WERI-Rb-1 (cell line): ENCODE measurements around the gene PRSS2.
"Not testable (repeated sequence)": the region's sequence is repeated elsewhere in the genome, so short reads cannot be mapped to it uniquely, and the experiment has no call there.

ENCODE experiments used
- DNase-seq: peaks from one replicate; pipeline ENCODE4 v3.0.0-alpha.2; 2020
- H3K27ac ChIP-seq: fragments of 250-450 bp; sonication (Bioruptor Pico); 2 replicates; pipeline ENCODE4 v1.5.1; 2020; ENCODE audit warnings: mild to moderate bottlenecking, moderate library complexity
- H3K27me3 ChIP-seq: fragments of 250-450 bp; sonication (Bioruptor Pico); 2 replicates; pipeline ENCODE4 v1.5.1; 2021; ENCODE audit warnings: mild to moderate bottlenecking, low read depth, moderate library complexity; ENCODE audit not compliant: insufficient read depth, severe bottlenecking
- H3K36me3 ChIP-seq: fragments of 250-450 bp; sonication (Bioruptor Pico); 2 replicates; pipeline ENCODE4 v1.5.1; 2020; ENCODE audit warnings: mild to moderate bottlenecking, moderate library complexity
- H3K4me3 ChIP-seq: 2 replicates; pipeline ENCODE4 v1.5.1; 2011; ENCODE audit warnings: low read depth, mild to moderate bottlenecking, control low read depth, low read length
- H3K9me3 ChIP-seq: fragments of 250-450 bp; sonication (Bioruptor Pico); 2 replicates; pipeline ENCODE4 v1.5.1; 2021; ENCODE audit warnings: mild to moderate bottlenecking, moderate library complexity; ENCODE audit not compliant: severe bottlenecking
- CTCF ChIP-seq: IDR thresholded peaks from 2 replicates; pipeline ENCODE4 v1.5.1; 2011; ENCODE audit warnings: low read depth, mild to moderate bottlenecking, control low read depth, inconsistent platforms, low read length

PRSS2 gene

GRCh38 chr7:142771353-142771723 lies 568 bp downstream of the PRSS2 start:
- H3K36me3 ChIP-seq, result no peaks in the 10 kb centered on the region
- no peak overlapping the region for H3K4me3 ChIP-seq
- peaks cover 2% of the 10 kb centered on the region for H3K9me3 ChIP-seq
- no peak overlapping the region for H3K27ac ChIP-seq
- no peak for DNase-seq
- no peak for TF ChIP-seq CTCF
- no peaks in the 10 kb centered on the region for H3K27me3 ChIP-seq

DNA sequence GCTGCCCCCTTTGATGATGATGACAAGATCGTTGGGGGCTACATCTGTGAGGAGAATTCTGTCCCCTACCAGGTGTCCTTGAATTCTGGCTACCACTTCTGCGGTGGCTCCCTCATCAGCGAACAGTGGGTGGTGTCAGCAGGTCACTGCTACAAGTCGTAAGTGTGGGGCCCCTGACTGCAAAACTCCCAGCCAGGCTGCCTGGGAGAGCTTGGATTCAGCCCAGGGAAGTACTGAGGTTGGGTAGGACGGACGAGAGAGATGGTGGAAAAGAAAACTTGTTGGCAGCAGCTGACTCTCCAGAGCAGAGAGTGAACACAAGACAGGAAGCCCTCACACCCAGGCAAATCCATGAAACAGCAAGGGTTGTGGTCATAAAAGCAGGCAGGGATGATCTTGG lies 1.3 kb downstream of the PRSS2 start:
- Histone ChIP-seq H3K27me3 (no peaks in the 10 kb centered on the region), H3K9me3 (no peaks in the 10 kb centered on the region), H3K4me3 (no peak overlapping the region), H3K36me3 (no peaks in the 10 kb centered on the region), H3K27ac (no peak overlapping the region)
- no peak for DNase-seq
- TF ChIP-seq CTCF, result no peak

DNA sequence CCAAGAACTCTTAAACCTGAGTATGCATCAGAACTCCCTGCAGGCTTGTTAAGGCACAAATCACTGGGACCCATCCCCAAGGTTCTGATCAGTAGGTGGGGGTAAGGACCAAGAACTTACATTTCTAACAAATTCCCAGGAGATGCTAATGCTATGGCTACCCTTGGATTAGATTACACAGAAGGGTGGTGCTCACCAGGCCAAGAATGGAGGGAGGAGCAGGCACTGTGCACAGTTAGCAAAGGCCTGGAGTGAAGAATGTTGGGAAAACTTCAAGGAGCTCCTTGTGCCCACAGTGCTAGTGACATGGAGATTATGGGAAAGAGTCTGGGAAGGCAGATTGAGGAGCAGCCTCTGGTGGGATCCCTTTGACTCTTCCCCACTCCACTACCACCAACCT lies 1.9 kb downstream of the PRSS2 start:
- H3K4me3 ChIP-seq, result no peak overlapping the region
- DNase-seq, result no peak
- H3K27ac ChIP-seq, result no peak overlapping the region
- no peaks in the 10 kb centered on the region for H3K9me3 ChIP-seq
- H3K27me3 ChIP-seq, result no peaks in the 10 kb centered on the region
- H3K36me3 ChIP-seq, result no peaks in the 10 kb centered on the region
- TF ChIP-seq CTCF, result no peak

- Histone ChIP-seq H3K27ac (no peak overlapping the region), H3K9me3 (no peaks in the 10 kb centered on the region), H3K36me3 (no peaks in the 10 kb centered on the region), H3K27me3 (no peaks in the 10 kb centered on the region), H3K4me3 (no peak overlapping the region)
- TF ChIP-seq CTCF, result no peak
- DNase-seq, result no peak
Measured at GRCh38 chr7:142773230-142773629, 2.5 kb downstream of the PRSS2 start.

GRCh38 chr7:142773937-142774744 lies 3.4 kb downstream of the PRSS2 start:
- Histone ChIP-seq H3K27me3 (no peaks in the 10 kb centered on the region), H3K27ac (no peak overlapping the region), H3K36me3 (no peaks in the 10 kb centered on the region), H3K4me3 (no peak overlapping the region), H3K9me3 (no peaks in the 10 kb centered on the region)
- DNase-seq, result no peak
- no peak for TF ChIP-seq CTCF

DNA sequence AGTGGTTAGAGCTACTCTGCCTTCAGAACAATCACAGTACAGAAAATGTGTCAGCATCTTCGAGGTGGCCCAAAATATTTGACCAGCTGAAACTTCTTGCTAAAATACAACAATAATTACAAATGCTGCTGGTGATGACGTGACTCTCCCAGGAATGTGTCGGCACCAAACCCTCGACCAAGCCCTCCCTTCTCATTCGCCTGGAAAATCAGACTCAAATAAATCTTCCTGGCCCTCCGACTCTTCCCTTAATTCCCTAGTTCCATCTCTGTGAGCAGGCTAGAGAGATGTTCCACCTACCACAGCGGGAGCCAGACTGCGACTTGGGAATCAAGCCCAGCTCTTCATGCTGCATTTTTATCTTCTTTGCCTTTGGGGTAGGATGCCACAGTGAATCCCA lies 4.1 kb downstream of the PRSS2 start:
- H3K9me3 ChIP-seq, result no peaks in the 10 kb centered on the region
- no peak overlapping the region for H3K27ac ChIP-seq
- DNase-seq, result no peak
- H3K36me3 ChIP-seq, result no peaks in the 10 kb centered on the region
- H3K4me3 ChIP-seq, result no peak overlapping the region
- no peak for TF ChIP-seq CTCF
- H3K27me3 ChIP-seq, result no peaks in the 10 kb centered on the region

DNA sequence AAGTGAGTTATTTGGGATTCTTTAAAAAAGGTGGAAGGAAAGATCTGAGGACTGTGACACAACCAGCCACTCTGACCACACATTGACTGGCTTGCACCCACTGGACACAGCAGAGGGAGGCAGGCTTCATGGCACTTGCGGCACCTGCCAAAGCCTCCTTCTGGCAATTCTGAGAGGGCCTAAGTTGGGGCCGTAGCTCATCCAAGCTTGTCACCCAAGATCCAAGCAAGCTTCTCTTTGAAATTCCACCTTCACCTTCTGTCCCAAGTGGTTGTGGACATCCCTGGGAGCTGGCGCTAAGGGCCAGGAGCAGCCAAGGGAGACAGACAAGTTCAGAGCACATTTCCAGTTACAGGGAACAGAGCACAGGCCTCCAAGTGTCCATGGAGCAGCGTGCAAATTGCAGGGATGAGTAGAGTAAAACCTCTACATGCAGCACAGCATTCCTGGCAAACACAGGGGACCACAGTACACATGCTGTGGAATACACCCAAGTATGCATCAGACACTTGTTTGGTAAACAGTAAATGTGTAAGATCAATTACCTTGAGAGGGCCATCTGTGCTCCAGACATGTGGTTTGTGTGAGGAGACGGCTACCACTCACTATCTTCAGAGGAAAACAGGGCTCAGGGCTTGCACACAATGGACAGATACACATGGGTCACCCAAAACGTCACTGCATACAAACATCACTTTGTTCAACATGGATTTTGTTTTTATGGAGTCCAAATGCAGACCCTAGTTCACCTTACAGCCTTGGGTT lies 4.8 kb downstream of the PRSS2 start:
- H3K36me3 ChIP-seq, H3K4me3 ChIP-seq, H3K27me3 ChIP-seq, DNase-seq, H3K9me3 ChIP-seq, H3K27ac ChIP-seq: not testable (repeated sequence)
